HG03558 (cell line): ENCODE measurements around the gene PRKAB2.
"Not testable (repeated sequence)": the region's sequence is repeated elsewhere in the genome, so short reads cannot be mapped to it uniquely, and the experiment has no call there.

Experiments
- ATAC-seq: cut with Tn5 transposase; IDR thresholded peaks from one replicate; pipeline ENCODE4 v1.9.1; 2021; ENCODE audit warnings: moderate number of reproducible peaks; ENCODE audit not compliant: unreplicated experiment; ENCODE audit errors: extremely low read depth

PRKAB2 gene

GRCh38 chr1:147111381-147112130, 60.7 kb downstream of the PRKAB2 start:
- no peak for ATAC-seq

DNA sequence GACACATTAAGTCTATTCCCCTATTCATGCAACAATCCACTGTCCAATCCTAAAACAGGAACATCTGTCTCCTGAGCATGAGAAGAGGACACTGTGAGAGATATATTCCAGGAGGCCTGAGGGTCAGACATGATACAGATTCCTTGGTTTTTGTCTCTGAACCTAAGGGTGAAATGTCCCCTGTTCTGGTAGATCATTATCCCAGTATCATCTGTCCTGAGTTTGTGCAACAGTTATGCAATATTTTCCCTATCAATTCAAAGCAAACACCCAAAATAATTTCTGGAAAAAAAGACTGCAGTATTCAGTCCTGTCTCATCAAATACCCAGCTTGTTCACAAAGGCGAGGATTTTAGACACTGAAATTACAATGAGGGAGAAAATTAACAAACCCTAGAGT, 61.4 kb downstream of the PRKAB2 start:
- ATAC-seq, result no peak

DNA sequence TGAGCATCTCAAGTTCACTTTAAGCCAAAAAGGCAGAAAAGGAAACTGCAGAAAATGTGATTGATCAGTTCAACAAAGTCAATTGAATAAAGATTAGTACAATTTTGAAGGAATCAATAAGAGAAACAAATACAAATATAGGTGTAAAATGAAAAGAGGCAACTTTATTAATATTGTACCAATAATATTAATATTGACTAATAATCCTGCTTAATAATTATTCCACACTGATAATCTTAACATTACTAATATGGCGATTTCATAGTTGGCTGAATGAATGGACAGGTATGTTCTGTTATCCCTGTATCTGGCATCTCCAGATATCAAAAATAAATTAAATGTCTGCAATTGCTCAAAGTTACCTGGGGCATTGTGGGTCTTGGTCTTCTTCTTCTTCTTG, 61.8 kb downstream of the PRKAB2 start:
- no peak for ATAC-seq

DNA sequence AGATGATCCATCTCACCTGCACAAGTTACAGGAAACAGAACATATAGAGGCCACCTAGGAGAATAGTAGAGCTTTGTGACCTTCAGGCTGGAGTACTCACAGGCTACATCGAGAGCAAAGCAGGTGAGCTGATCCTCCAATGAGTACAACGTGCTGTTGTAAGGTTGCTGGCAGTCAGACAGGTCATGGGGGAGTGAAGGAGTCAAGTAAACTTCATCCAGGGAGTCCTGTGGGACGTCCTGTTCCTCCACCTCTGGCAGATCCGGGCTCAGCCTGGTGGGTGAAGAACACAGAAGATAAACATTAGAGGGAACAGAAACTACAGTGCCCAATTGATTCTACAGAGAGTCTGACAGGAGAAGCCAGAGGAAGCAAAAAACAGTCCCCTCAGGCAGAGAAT, 62.5 kb downstream of the PRKAB2 start:
- ATAC-seq, result no peak

GRCh38 chr1:147109041-147109440, 63.2 kb downstream of the PRKAB2 start:
- no peak for ATAC-seq

DNA sequence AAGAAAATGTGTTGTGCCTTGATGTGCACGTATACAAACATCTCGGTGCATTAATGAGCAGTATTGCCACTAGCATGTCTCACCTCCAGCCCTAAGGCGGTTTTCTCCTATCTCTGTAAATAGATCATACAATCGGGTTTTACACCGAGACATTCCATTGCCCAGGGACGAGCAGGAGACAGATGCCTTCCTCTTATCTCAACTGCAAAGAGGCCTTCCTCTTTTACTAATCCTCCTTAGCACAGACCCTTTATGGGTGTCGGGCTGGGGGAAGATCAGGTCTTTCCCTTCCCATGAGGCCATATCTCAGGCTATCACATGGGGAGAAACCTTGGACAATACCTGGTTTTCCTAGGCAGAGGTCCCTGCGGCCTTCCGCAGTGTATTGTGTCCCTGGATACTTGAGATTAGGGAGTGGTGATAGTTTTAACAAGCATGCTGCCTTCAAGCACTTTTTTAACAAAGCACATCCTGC, 65.8 kb downstream of the PRKAB2 start:
- ATAC-seq, result not testable (repeated sequence)

- ATAC-seq, result no peak
Measured at GRCh38 chr1:147105909-147106308, 66.4 kb downstream of the PRKAB2 start.
